ENCODE results near the gene USPL1. TPM values are rescaled to one million over a fixed set of nuclear protein-coding genes. Genes with fewer than 3 reads are reported as not detected.

The USPL1 gene
- total RNA-seq, 4 donors from 2014 or later = 14.2 to 18.4 (median 15.6) TPM

DNA sequence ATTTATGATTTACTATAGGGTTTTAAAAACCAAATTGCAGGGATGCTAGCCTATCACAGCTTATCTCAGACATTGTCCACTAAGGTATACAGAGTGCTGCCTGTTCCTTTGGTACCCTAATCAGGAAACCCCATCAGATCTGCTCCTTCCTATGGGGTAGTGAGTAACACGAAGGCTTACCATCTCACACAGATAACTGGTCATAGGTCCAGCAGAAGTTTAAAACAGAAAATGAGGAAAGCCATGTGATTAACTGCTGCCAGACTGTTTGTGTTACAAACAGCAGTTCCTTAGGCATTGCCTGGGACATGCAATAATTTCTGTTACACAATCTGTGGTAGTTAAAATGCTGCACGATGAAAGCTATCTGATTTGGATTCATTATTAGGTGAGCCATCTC lies 64.1 kb downstream of the USPL1 start:
- in situ Hi-C loops (cut with MboI; ENCODE audit: low sequenced_read_pairs in 4 of 4) = loop anchor here in 2 of 4 donors (10.0 kb wide), 1 partner anchor 123 kb away; no protein-coding TSS in a partner anchor

DNA sequence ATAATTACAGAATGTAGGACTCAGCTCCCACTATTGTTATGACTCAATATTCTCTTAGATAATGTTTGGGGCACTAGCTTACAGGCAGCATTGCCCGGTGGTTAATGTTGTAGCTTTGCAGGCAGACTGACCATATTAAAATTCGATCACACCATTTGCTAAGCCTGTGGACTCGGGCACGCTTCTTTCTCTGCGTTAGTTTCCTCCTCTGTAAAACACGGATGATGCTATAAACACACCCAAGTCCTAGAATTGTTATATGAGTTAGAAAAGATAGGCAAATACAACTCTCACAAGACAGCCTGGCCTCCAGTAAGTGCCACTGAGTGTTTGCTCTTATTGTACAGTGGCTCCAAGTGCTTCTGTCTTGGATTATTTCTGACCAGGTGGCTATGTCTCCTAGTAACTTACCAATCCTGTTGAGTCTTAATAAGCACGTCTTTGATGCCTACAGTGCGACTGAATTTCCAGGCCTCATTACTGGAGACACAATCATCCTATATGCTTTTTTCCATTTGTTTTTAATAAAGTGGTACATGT lies 67.7 kb downstream of the USPL1 start:
- H3K27ac ChIP-seq = no peak overlapping the region
- no peaks in the 10 kb centered on the region for H3K9me3 ChIP-seq
- TF ChIP-seq, protein P1, sequence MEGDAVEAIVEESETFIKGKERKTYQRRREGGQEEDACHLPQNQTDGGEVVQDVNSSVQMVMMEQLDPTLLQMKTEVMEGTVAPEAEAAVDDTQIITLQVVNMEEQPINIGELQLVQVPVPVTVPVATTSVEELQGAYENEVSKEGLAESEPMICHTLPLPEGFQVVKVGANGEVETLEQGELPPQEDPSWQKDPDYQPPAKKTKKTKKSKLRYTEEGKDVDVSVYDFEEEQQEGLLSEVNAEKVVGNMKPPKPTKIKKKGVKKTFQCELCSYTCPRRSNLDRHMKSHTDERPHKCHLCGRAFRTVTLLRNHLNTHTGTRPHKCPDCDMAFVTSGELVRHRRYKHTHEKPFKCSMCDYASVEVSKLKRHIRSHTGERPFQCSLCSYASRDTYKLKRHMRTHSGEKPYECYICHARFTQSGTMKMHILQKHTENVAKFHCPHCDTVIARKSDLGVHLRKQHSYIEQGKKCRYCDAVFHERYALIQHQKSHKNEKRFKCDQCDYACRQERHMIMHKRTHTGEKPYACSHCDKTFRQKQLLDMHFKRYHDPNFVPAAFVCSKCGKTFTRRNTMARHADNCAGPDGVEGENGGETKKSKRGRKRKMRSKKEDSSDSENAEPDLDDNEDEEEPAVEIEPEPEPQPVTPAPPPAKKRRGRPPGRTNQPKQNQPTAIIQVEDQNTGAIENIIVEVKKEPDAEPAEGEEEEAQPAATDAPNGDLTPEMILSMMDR (IDR thresholded peaks at IDR 0.05 in 4 of 5, conservative IDR thresholded peaks at IDR 0.05 in 1 of 5) = no peak
- TF ChIP-seq POLR2A (IDR thresholded peaks at IDR 0.05) = no peak
- ATAC-seq (no peak), DNase-seq (no peak)
- no peaks in the 10 kb centered on the region for H3K36me3 ChIP-seq
- peaks cover 0 to 2% of the 10 kb centered on the region in 2 donors for H3K4me1 ChIP-seq
- H3K27me3 ChIP-seq = no peaks in the 10 kb centered on the region
- intact Hi-C loops (cut with DNase I; ENCODE audit: low total_unique reads) (no loop called here), in situ Hi-C loops (cut with MboI; ENCODE audit: low sequenced_read_pairs in 4 of 4) (loop anchor here in 2 of 4 donors (10.0 kb wide), 1 partner anchor 119 kb away; no protein-coding TSS in a partner anchor)
- no peak overlapping the region for H3K4me3 ChIP-seq

More for the DNA sequence above, 64.1 kb downstream of the USPL1 start:
- Histone ChIP-seq H3K4me3 (no peak overlapping the region), H3K36me3 (no peaks in the 10 kb centered on the region), H3K27ac (no peak overlapping the region), H3K27me3 (no peaks in the 10 kb centered on the region), H3K4me1 (no peaks in the 10 kb centered on the region), H3K9me3 (no peaks in the 10 kb centered on the region)
- intact Hi-C loops (cut with DNase I; ENCODE audit: low total_unique reads) = no loop called here
- ATAC-seq (no peak), DNase-seq (no peak)
- TF ChIP-seq, protein P1 (IDR thresholded peaks at IDR 0.05 in 4 of 5, conservative IDR thresholded peaks at IDR 0.05 in 1 of 5) = no peak
- TF ChIP-seq POLR2A (IDR thresholded peaks at IDR 0.05) = no peak

DNA sequence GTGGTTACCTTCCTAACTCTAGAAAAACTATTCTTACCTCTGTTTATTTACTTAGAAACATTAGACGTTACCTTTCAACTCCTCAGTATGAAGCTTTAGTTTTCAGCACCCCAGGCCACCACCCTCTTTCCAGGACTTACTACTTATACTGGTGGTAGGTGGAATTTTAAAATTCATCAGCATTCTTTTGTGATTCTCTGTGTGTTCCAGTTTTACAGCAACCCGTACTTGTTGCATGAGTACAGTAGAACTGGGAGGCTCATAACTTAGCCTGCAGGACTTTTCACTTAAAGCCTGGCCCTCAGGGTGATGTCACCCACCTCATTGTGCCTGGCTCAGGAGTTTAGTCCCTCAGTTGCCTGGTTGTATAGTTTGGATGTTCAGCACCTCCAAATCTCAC lies 68.3 kb downstream of the USPL1 start:
- ATAC-seq = no peak
- no peaks in the 10 kb centered on the region for H3K27me3 ChIP-seq
- H3K27ac ChIP-seq = no peak overlapping the region
- H3K4me1 ChIP-seq = peaks cover 4 to 7% of the 10 kb centered on the region in 2 donors
- TF ChIP-seq, protein P1 (IDR thresholded peaks at IDR 0.05 in 4 of 5, conservative IDR thresholded peaks at IDR 0.05 in 1 of 5) = no peak
- no peak for TF ChIP-seq POLR2A (IDR thresholded peaks at IDR 0.05)
- H3K36me3 ChIP-seq = no peaks in the 10 kb centered on the region
- no peaks in the 10 kb centered on the region for H3K9me3 ChIP-seq
- H3K4me3 ChIP-seq = no peak overlapping the region
- DNase-seq = no peak
- intact Hi-C loops (cut with DNase I; ENCODE audit: low total_unique reads) (no loop called here), in situ Hi-C loops (cut with MboI; ENCODE audit: low sequenced_read_pairs in 4 of 4) (loop anchor here in 2 of 4 donors (10.0 kb wide), 1 partner anchor 119 kb away; no protein-coding TSS in a partner anchor)

DNA sequence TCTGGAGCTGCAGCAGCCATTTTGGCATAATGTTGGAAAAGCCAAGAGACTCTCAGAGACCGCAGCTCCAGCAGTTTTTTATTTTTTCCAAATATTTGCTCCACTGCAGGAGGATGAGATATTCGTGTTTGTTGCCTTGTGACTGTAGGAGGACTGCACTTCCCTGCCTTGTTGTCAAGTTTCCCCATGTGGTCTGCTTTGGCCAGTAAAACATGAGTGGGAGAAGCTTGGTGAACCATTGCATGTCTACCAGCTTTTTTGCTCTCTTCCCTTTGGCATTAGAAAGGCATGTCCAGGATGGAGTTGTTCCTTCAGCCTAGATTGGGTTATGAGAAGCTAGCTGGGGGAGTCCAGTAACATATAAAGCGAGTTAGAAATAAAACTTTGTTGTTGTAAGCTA lies 69.9 kb downstream of the USPL1 start:
- intact Hi-C loops (cut with DNase I; ENCODE audit: low total_unique reads) = no loop called here
- in situ Hi-C loops (cut with MboI; ENCODE audit: low sequenced_read_pairs in 4 of 4) = loop anchor here in 2 of 4 donors (10.0 kb wide), 1 partner anchor 117 kb away; no protein-coding TSS in a partner anchor

More for the DNA sequence above, 69.9 kb downstream of the USPL1 start:
- no peaks in the 10 kb centered on the region for H3K9me3 ChIP-seq
- H3K27me3 ChIP-seq = no peaks in the 10 kb centered on the region
- no peak overlapping the region for H3K27ac ChIP-seq
- no peak overlapping the region for H3K4me3 ChIP-seq
- DNase-seq (no peak), ATAC-seq (no peak)
- H3K4me1 ChIP-seq = peaks cover 4 to 7% of the 10 kb centered on the region in 2 donors
- TF ChIP-seq, protein P1 (IDR thresholded peaks at IDR 0.05 in 4 of 5, conservative IDR thresholded peaks at IDR 0.05 in 1 of 5) = no peak
- TF ChIP-seq POLR2A (IDR thresholded peaks at IDR 0.05) = no peak
- H3K36me3 ChIP-seq = no peaks in the 10 kb centered on the region
